GM12878 (cell line): ENCODE measurements around the gene RAMP1. TPM values are rescaled to one million over a fixed set of nuclear protein-coding genes. Genes with fewer than 3 reads are reported as not detected.

Experiments
- ATAC-seq: fragments of 200-7000 bp; cut with Tn5 transposase; 3 replicates; pipeline ENCODE4 v1.9.1; 2020; ENCODE audit warnings: mild to moderate bottlenecking, moderate library complexity
- BruUV-seq: library from RNA; stranded (reverse); fragments of 400-500 nt; replicated peaks from 2 replicates; lab custom pipeline; 2021; lab: Mats Ljungman, UMichigan
- CTCF ChIA-PET: fragments of 300-600 bp; sonication (Branson Sonifier 250); formaldehyde crosslinking; extraction: SDS; loops from one replicate; lab custom pipeline; 2021; ENCODE audit warnings: inconsistent platforms; lab: Yijun Ruan, JAX
- POLR2A ChIA-PET: fragments of 350-600 bp; formaldehyde crosslinking; extraction: SDS; loops from one replicate; lab custom pipeline; 2021; ENCODE audit warnings: inconsistent platforms; lab: Charles Lee
- RAD21 ChIA-PET: fragments of 300-600 bp; sonication (Branson Sonifier 250); formaldehyde crosslinking; loops from one replicate; lab custom pipeline; 2023; ENCODE audit warnings: antibody characterized with exemption; ENCODE audit not compliant: unreplicated experiment; lab: Charles Lee
- SMC1A ChIA-PET: fragments of 300-600 bp; sonication (Branson Sonifier 250); formaldehyde crosslinking; loops from one replicate; lab custom pipeline; 2023; ENCODE audit not compliant: unreplicated experiment, uncharacterized antibody; lab: Charles Lee
- DNase-seq: peaks from one replicate; pipeline ENCODE4 v3.0.0-alpha.2; 2011; ENCODE audit warnings: low read depth, low spot score
- FAIRE-seq: peaks from 3 replicates; lab custom pipeline; 2011; peaks lifted over from hg19 to GRCh38; lab: Jason Lieb, UNC
- H2AFZ ChIP-seq: 2 replicates; pipeline ENCODE4 v1.6.0; 2011; ENCODE audit warnings: low read depth, low read length, control low read depth; ENCODE audit not compliant: control insufficient read depth
- H3K27ac ChIP-seq: 2 replicates; pipeline ENCODE4 v1.5.1; 2011; ENCODE audit warnings: control low read depth; ENCODE audit not compliant: control insufficient read depth, insufficient read depth
- H3K27me3 ChIP-seq, 2 experiments: replicated peaks in 1 of 2; 2 replicates each; pipeline versions ENCODE4 v1.6.0 to v1.6.1; 2011; ENCODE audit warnings: low read length in 1 of 2; ENCODE audit not compliant: control insufficient read depth in 2 of 2, insufficient read depth in 2 of 2
- H3K36me3 ChIP-seq, 2 experiments: 2 replicates each; pipeline ENCODE4 v1.5.1; 2011; ENCODE audit warnings: low read length in 1 of 2; ENCODE audit not compliant: control insufficient read depth in 2 of 2, insufficient read depth in 2 of 2
- H3K4me1 ChIP-seq: 2 replicates; pipeline ENCODE4 v1.6.1; 2011; ENCODE audit warnings: mild to moderate bottlenecking, low read length, moderate library complexity, mixed read lengths; ENCODE audit not compliant: control insufficient read depth, insufficient read depth
- H3K4me2 ChIP-seq: 2 replicates; pipeline ENCODE4 v1.6.0; 2011; ENCODE audit warnings: control low read depth; ENCODE audit not compliant: control insufficient read depth, insufficient read depth
- H3K4me3 ChIP-seq: fragments of 200-600 bp; sonication (generic); 2 replicates; pipeline ENCODE4 v1.5.1; 2016
- H3K79me2 ChIP-seq: 2 replicates; pipeline ENCODE4 v1.6.0; 2011; ENCODE audit warnings: low read length; ENCODE audit not compliant: control insufficient read depth, insufficient read depth
- H3K9ac ChIP-seq: 2 replicates; pipeline ENCODE4 v1.8.0; 2011; ENCODE audit warnings: low read length, control low read depth, mixed read lengths; ENCODE audit not compliant: control insufficient read depth, insufficient read depth
- H3K9me3 ChIP-seq: replicated peaks from 3 replicates; pipeline ENCODE4 v1.5.1; 2011; ENCODE audit warnings: mild to moderate bottlenecking, low read length; ENCODE audit not compliant: control insufficient read depth, insufficient read depth
- H4K20me1 ChIP-seq: 2 replicates; pipeline ENCODE4 v1.6.0; 2011; ENCODE audit not compliant: control insufficient read depth, insufficient read depth
- BHLHE40 ChIP-seq, 2 experiments: fragments of 450-650 bp in 1 of 2; IDR thresholded peaks; 2 replicates each; pipeline ENCODE4 v1.6.1; 2011 to 2017; ENCODE audit warnings: low read depth in 2 of 2, borderline replicate concordance in 1 of 2, improper control_type of control experiment in 1 of 2, low read length in 1 of 2, mild to moderate bottlenecking in 1 of 2
- IKZF1 ChIP-seq: fragments of 450-650 bp; conservative IDR thresholded peaks from 2 replicates; pipeline ENCODE4 v1.6.1; 2017; ENCODE audit warnings: antibody characterized with exemption, mild to moderate bottlenecking
- PAX8 ChIP-seq: fragments of 450-650 bp; IDR thresholded peaks from 2 replicates; pipeline ENCODE4 v1.6.1; 2017; ENCODE audit warnings: mild to moderate bottlenecking, moderate library complexity
- SMARCA5 ChIP-seq: fragments of 450-650 bp; IDR thresholded peaks from 2 replicates; pipeline ENCODE4 v1.6.1; 2017; ENCODE audit warnings: mild to moderate bottlenecking
- TCF7 ChIP-seq: IDR thresholded peaks from 2 replicates; pipeline ENCODE4 v1.6.1; 2014; ENCODE audit warnings: antibody characterized with exemption, borderline replicate concordance
- WGBS: methylation state at CpG from one replicate; pipeline ENCODE4 v1.1.6; 2016; ENCODE audit warnings: low lambda C conversion rate; ENCODE audit not compliant: insufficient replicate concordance, insufficient coverage; ENCODE audit errors: missing lambda C conversion rate; 5-methylcytosine and 5-hydroxymethylcytosine counted together
- in situ Hi-C: fragments of 300-500 bp; cut with MboI; formaldehyde crosslinking; loops from 9 replicates; pipeline ENCODE4 v1.14.3; 2018; ENCODE audit warnings: mixed read lengths
- intact Hi-C: fragments of 100-400 bp; cut with micrococcal nuclease; formaldehyde crosslinking; loops from one replicate; pipeline ENCODE4 v1.14.2; 2022; ENCODE audit not compliant: unreplicated experiment
- polyA plus RNA-seq, 11 experiments: library from polyadenylated mRNA; depleted of rRNA in 4 of 11; unstranded in 6 of 11; stranded (reverse) in 5 of 11; fragments of >200 nt; fragmentation: Nextera tagmentation in 4 of 11; fragmentation: Illumina TruSeq in 1 of 11; extraction: Ambion mirVana in 4 of 11; extraction: Trizol in 1 of 11; gene quantifications; 1 replicate in 1 of 11; 2 replicates in 10 of 11; pipeline versions ENCODE4 v1.2.1 to v1.2.3, GENCODE V29; 2011 to 2016; ENCODE audit warnings: inconsistent platforms in 2 of 11, missing spikeins in 2 of 11, low read depth in 1 of 11
- total RNA-seq, 4 experiments: library from RNA; depleted of rRNA in 3 of 4; stranded (reverse); fragments of >200 nt in 3 of 4; fragmentation: Illumina TruSeq in 1 of 4; extraction: Trizol in 1 of 4; gene quantifications; 2 replicates each; pipeline versions ENCODE4 v1.2.1 to v1.2.3, GENCODE V29; 2013 to 2021
- TF ChIP-seq, protein P1 (sequence below): fragments of 450-650 bp; formaldehyde crosslinking; IDR thresholded peaks from 2 replicates; pipeline ENCODE4 v1.4.0; 2020; ENCODE audit warnings: mild to moderate bottlenecking, moderate library complexity
- TF ChIP-seq, protein P2 (sequence below): IDR thresholded peaks from 2 replicates; pipeline ENCODE4 v1.6.1; 2011; ENCODE audit warnings: low read depth, mild to moderate bottlenecking, low read length, moderate library complexity, borderline replicate concordance; ENCODE audit errors: extremely low read depth

Gene RAMP1
- total and polyA plus RNA-seq, 10 of the 15 experiments (the other 5 are each of a cell fraction or from before 2014, with no cell fraction given): 0.11 to 0.19 (median 0.12) TPM; not detected in 7

DNA sequence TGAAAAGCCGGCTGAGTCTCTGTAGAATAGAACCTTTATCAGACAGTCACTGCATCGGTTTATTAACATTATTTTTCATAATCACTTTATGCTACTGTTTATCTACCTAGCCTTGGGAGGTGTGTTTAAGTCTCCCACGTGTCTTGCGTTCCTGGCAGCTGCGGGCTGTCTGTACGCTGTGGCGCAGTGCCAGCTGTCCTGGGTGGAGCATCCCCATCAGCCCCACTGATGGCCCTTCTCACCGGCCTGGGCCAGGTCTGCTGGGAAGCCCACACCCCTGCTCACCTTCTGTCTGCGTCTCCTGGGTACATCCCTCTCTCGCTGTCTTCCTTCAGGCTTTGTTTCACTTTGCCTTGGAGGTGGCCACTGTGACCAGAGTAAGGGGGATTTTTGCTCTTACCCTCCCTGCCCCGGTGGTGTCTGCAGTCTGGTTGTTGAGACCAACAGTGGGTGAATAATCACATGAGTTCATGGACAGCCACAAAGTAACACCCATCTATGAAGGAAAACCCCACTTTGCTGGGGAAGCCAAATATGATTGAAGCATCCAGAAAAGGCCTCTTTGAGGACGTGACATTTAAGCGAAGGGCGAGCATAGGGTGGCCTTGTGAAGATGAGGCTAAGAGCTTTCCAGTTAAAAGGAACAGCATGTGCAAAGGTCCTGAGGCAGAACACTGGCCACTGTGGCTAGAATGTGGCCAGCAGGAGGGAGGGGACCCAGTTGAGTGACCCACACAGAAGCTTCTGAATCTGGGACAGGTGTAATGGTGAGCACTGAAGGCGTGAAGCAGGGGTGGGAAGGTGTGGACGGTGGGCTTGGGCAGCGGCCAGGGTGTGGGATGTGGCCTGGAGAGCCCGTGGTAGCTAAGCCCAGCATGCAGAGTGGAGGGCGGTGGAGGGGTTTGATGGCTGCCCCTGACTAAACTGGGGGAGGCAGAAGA lies 41.7 kb downstream of the RAMP1 start:
- Histone ChIP-seq H3K4me2 (no peak overlapping the region), H3K4me3 (no peak overlapping the region), H3K9me3 (no peaks in the 10 kb centered on the region), H4K20me1 (no peaks in the 10 kb centered on the region), H3K27me3 (no peaks in the 10 kb centered on the region), H3K79me2 (no peaks in the 10 kb centered on the region), H3K4me1 (peaks cover 31% of the 10 kb centered on the region), H2AFZ (no peak overlapping the region), H3K36me3 (no peaks in the 10 kb centered on the region), H3K9ac (no peak overlapping the region), H3K27ac (no peak overlapping the region)
- in situ Hi-C loops: no loop called here
- FAIRE-seq (no peak), ATAC-seq (no peak), DNase-seq (no peak)
- no TSS peak for BruUV-seq
- TF ChIP-seq, protein P1, sequence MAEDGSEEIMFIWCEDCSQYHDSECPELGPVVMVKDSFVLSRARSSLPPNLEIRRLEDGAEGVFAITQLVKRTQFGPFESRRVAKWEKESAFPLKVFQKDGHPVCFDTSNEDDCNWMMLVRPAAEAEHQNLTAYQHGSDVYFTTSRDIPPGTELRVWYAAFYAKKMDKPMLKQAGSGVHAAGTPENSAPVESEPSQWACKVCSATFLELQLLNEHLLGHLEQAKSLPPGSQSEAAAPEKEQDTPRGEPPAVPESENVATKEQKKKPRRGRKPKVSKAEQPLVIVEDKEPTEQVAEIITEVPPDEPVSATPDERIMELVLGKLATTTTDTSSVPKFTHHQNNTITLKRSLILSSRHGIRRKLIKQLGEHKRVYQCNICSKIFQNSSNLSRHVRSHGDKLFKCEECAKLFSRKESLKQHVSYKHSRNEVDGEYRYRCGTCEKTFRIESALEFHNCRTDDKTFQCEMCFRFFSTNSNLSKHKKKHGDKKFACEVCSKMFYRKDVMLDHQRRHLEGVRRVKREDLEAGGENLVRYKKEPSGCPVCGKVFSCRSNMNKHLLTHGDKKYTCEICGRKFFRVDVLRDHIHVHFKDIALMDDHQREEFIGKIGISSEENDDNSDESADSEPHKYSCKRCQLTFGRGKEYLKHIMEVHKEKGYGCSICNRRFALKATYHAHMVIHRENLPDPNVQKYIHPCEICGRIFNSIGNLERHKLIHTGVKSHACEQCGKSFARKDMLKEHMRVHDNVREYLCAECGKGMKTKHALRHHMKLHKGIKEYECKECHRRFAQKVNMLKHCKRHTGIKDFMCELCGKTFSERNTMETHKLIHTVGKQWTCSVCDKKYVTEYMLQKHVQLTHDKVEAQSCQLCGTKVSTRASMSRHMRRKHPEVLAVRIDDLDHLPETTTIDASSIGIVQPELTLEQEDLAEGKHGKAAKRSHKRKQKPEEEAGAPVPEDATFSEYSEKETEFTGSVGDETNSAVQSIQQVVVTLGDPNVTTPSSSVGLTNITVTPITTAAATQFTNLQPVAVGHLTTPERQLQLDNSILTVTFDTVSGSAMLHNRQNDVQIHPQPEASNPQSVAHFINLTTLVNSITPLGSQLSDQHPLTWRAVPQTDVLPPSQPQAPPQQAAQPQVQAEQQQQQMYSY (CRISPR knock-in tag): no peak
- TF ChIP-seq TCF7 (no peak), IKZF1 (peak; percentile 38; the same call in 1 of the 2 replicates), SMARCA5 (peak; percentile 30; the same call in 1 of the 2 replicates), BHLHE40 (IDR thresholded peaks at IDR 0.05; ENCODE audit: borderline replicate concordance in 1 of 2, low read depth in 2 of 2, low read length in 1 of 2) (peak in 1 of 2 experiments; percentile 46; a peak in 1 of 4 replicates), PAX8 (no peak)
- TF ChIP-seq, protein P2, sequence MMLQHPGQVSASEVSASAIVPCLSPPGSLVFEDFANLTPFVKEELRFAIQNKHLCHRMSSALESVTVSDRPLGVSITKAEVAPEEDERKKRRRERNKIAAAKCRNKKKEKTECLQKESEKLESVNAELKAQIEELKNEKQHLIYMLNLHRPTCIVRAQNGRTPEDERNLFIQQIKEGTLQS: no peak
- ChIA-PET SMC1A (no interaction called here), CTCF (no interaction called here), RAD21 (interaction anchor here (1.1 kb wide), 1 partner anchor 31 kb away, joined by 3 read pairs; no protein-coding TSS in a partner anchor), POLR2A (interaction anchor here (0.9 kb wide), 1 partner anchor 11 kb away, joined by 3 read pairs; no protein-coding TSS in a partner anchor)
- intact Hi-C loops: no loop called here
- 62% methylated on average over 19 of the region's 19 CpGs for WGBS
